Esophagus muscularis mucosa (tissue), 4 donors: ENCODE results near the gene OSBPL2. TPM values are rescaled to one million over a fixed set of nuclear protein-coding genes. Genes with fewer than 3 reads are reported as not detected.
A peak's percentile ranks its signal among the peaks of the same experiment; 100 is the strongest.

Experiments
- DNase-seq: peaks from one replicate; pipeline ENCODE4 v3.0.0-alpha.2; 2017; ENCODE audit errors: extremely low spot score
- H3K27ac ChIP-seq, 4 donors: fragments of 200-600 bp; sonication (generic); replicated peaks in 1 of 4; 1 replicate in 3 of 4; 2 replicates in 1 of 4; pipeline ENCODE4 v1.5.1; 2016 to 2019; ENCODE audit warnings: mild to moderate bottlenecking in 1 of 4
- H3K27me3 ChIP-seq, 4 donors: fragments of 200-600 bp; sonication (generic); one replicate each; pipeline versions ENCODE4 v1.5.1 to v1.6.0; 2016 to 2019
- H3K36me3 ChIP-seq, 4 donors: fragments of 200-600 bp; sonication (generic); one replicate each; pipeline ENCODE4 v1.5.1; 2016 to 2019
- H3K4me1 ChIP-seq, 4 donors: fragments of 200-600 bp; sonication (generic); one replicate each; pipeline ENCODE4 v1.5.1; 2016 to 2019
- H3K4me3 ChIP-seq, 4 donors: fragments of 200-600 bp; sonication (generic); 1 replicate in 2 of 4; 2 replicates in 2 of 4; pipeline ENCODE4 v1.5.1; 2016 to 2019; ENCODE audit warnings: mild to moderate bottlenecking in 4 of 4, moderate library complexity in 1 of 4
- H3K9me3 ChIP-seq, 4 donors: fragments of 200-600 bp; sonication (generic); 1 replicate in 3 of 4; 2 replicates in 1 of 4; pipeline ENCODE4 v1.5.1; 2016 to 2019
- CTCF ChIP-seq, 3 experiments: fragments of 200-600 bp in 2 of 3; fragments of 450-650 bp in 1 of 3; sonication (generic) in 2 of 3; IDR thresholded peaks; one replicate each; pipeline ENCODE4 v1.5.1; 2017 to 2019; ENCODE audit warnings: antibody characterized with exemption in 3 of 3, mild to moderate bottlenecking in 2 of 3, moderate library complexity in 1 of 3
- EP300 ChIP-seq: sonication (generic); formaldehyde crosslinking; IDR thresholded peaks from one replicate; pipeline ENCODE4 v1.6.1; 2017; ENCODE audit warnings: antibody characterized with exemption
- POLR2A ChIP-seq: fragments of 450-650 bp; IDR thresholded peaks from one replicate; pipeline ENCODE4 v1.6.1; 2017; ENCODE audit warnings: antibody characterized with exemption, moderate library complexity, mild to moderate bottlenecking, low read depth
- POLR2AphosphoS5 ChIP-seq, 2 donors: sonication (generic); formaldehyde crosslinking; IDR thresholded peaks; one replicate each; pipeline ENCODE4 v1.6.1; 2017; ENCODE audit warnings: antibody characterized with exemption in 2 of 2
- WGBS: methylation state at CpG from one replicate; pipeline ENCODE4 v1.1.5; 2018; 5-methylcytosine and 5-hydroxymethylcytosine counted together
- intact Hi-C: fragments of 100-400 bp; cut with DNase I; formaldehyde crosslinking; loops from one replicate; pipeline ENCODE4 v1.15.1; 2023
- total RNA-seq, 4 donors: library from RNA; depleted of rRNA; stranded (reverse); fragments of >200 nt; gene quantifications; one replicate each; pipeline versions ENCODE4 v1.1.0 to v1.2.1, GENCODE V29; 2016

The OSBPL2 gene
- total RNA-seq, 4 donors from 2014 or later, result 34.5 to 52.7 (median 44.2) TPM

- H3K4me3 ChIP-seq, result no peak overlapping the region
- DNase-seq, result no peak
- 87% methylated on average over 11 of the region's 11 CpGs for WGBS
- H3K27me3 ChIP-seq, result no peaks in the 10 kb centered on the region
- H3K4me1 ChIP-seq, result peaks cover 27 to 41% (median 34%) of the 10 kb centered on the region in 4 donors
- TF ChIP-seq POLR2A (no peak), POLR2AphosphoS5 (IDR thresholded peaks at IDR 0.05) (no peak), EP300 (no peak), CTCF (IDR thresholded peaks at IDR 0.05) (no peak)
- peak overlapping the region in 3 of 4 donors; percentile 95 to 99 (median 98) for H3K27ac ChIP-seq
- intact Hi-C loops, result loop anchor here (2.0 kb wide), 1 partner anchor 84 kb away; no protein-coding TSS in a partner anchor
- peaks cover 2 to 47% (median 41%) of the 10 kb centered on the region in 4 donors for H3K36me3 ChIP-seq
- H3K9me3 ChIP-seq, result no peaks in the 10 kb centered on the region
These were observed 62.9 kb downstream of the OSBPL2 start for GRCh38 chr20:62301111-62301668.

DNA sequence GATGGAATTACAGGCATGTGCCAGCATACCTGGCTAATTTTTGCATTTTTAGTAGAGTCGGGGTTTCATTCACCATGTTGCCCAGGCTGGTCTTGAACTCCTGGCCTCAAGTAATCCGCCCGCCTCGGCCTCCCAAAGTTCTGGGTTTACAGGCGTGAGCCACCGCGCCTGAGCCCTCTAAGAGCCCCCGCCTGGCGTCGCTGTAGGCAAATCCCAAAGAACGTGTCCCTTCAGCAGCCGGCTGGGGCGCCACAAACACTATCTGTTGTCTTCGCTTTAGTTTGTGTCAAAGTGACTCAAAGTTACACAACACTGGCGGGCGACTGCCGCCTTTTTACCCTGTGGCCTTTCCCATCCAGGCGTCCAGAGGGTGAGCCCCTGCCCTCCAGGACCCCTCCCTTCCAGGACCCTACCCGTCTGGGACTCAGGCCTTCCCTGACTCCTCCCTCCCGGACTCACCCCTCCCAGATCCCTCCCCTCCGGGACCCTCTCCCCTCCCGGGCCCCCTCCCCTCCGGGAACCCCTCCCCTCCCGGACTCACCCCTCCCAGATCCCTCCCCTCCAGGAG lies 63.5 kb downstream of the OSBPL2 start:
- Histone ChIP-seq H3K4me1 (peaks cover 27 to 47% (median 38%) of the 10 kb centered on the region in 4 donors), H3K27ac (peak overlapping the region; percentile 95 to 99 (median 98)), H3K27me3 (no peaks in the 10 kb centered on the region), H3K9me3 (no peaks in the 10 kb centered on the region), H3K36me3 (peaks cover 9 to 47% (median 41%) of the 10 kb centered on the region in 4 donors), H3K4me3 (peak overlapping the region; percentile 77 to 99 (median 86))
- WGBS, result 7% methylated on average over 17 of the region's 24 CpGs
- TF ChIP-seq POLR2AphosphoS5 (IDR thresholded peaks at IDR 0.05) (peak; percentile 74 to 77), CTCF (IDR thresholded peaks at IDR 0.05) (peak; percentile 80 to 93 (median 93)), POLR2A (no peak), EP300 (no peak)
- DNase-seq, result peak; percentile 97
- intact Hi-C loops, result loop anchor here (2.0 kb wide), 2 partner anchors 51 to 83 kb away; no protein-coding TSS in a partner anchor

GRCh38 chr20:62302341-62303061 lies 64.2 kb downstream of the OSBPL2 start, which contains the start of gene ADRM1:
ADRM1 (plus strand) TSS chr20:62302997; CDS start chr20:62303569, 572 bp downstream.
- no peaks in the 10 kb centered on the region for H3K9me3 ChIP-seq
- no peaks in the 10 kb centered on the region for H3K27me3 ChIP-seq
- peak; percentile 98 for DNase-seq
- peak; percentile 39 for TF ChIP-seq POLR2A
- no peak for TF ChIP-seq EP300
- peak in 2 of 3 experiments; percentile 98 to 99 for TF ChIP-seq CTCF (IDR thresholded peaks at IDR 0.05)
- TF ChIP-seq POLR2AphosphoS5 (IDR thresholded peaks at IDR 0.05), result peak; percentile 91 to 93
- peak within 1 kb of the TSS; percentile 77 to 99 (median 86) for H3K4me3 ChIP-seq
- H3K4me1 ChIP-seq, result peaks cover 27 to 54% (median 39%) of the 10 kb centered on the region in 4 donors
- peak within 1 kb of the TSS; percentile 95 to 99 (median 98) for H3K27ac ChIP-seq
- intact Hi-C loops, result loop anchor here (2.0 kb wide), 1 partner anchor 50 kb away; no protein-coding TSS in a partner anchor
- peaks cover 15 to 50% (median 42%) of the 10 kb centered on the region in 4 donors for H3K36me3 ChIP-seq
- 0% methylated on average over 50 of the region's 81 CpGs for WGBS

DNA sequence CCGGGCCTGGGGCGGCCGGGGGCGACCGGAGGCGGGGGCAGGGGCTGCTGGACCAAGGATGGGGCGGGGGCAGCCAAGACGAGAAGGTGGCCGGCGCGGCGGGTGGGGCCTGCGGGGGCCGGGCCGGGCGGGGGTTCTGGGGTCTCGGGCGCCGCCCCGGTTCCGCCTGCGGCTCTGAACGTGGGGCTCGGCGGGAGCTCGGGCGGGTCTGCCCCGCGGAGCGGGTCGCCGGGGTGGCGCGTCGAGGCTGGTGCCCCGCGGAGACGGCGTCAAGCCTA lies 64.7 kb downstream of the OSBPL2 start:
- Histone ChIP-seq H3K4me1 (peaks cover 27 to 54% (median 41%) of the 10 kb centered on the region in 4 donors), H3K4me3 (peak overlapping the region; percentile 77 to 99 (median 86)), H3K9me3 (no peaks in the 10 kb centered on the region), H3K36me3 (peaks cover 20 to 50% (median 44%) of the 10 kb centered on the region in 4 donors), H3K27me3 (no peaks in the 10 kb centered on the region), H3K27ac (peak overlapping the region; percentile 95 to 99 (median 98))
- WGBS, result 6% methylated on average over 8 of the region's 39 CpGs
- TF ChIP-seq CTCF (IDR thresholded peaks at IDR 0.05), result no peak
- no peak for TF ChIP-seq EP300
- no peak for TF ChIP-seq POLR2AphosphoS5 (IDR thresholded peaks at IDR 0.05)
- no peak for TF ChIP-seq POLR2A
- intact Hi-C loops, result loop anchor here (2.0 kb wide), 1 partner anchor 50 kb away; no protein-coding TSS in a partner anchor
- DNase-seq, result no peak
